ENCODE data around the gene TTC31.
"Not testable (repeated sequence)": the region's sequence is repeated elsewhere in the genome, so short reads cannot be mapped to it uniquely, and the experiment has no call there.

- not testable (repeated sequence) for TF ChIP-seq CTCF, POLR2A (IDR thresholded peaks at IDR 0.05)
These were observed 23.3 kb upstream of the TTC31 start for GRCh38 chr2:74459503-74460118.
